ENCODE measurements around the gene FRMD4A.

DNA sequence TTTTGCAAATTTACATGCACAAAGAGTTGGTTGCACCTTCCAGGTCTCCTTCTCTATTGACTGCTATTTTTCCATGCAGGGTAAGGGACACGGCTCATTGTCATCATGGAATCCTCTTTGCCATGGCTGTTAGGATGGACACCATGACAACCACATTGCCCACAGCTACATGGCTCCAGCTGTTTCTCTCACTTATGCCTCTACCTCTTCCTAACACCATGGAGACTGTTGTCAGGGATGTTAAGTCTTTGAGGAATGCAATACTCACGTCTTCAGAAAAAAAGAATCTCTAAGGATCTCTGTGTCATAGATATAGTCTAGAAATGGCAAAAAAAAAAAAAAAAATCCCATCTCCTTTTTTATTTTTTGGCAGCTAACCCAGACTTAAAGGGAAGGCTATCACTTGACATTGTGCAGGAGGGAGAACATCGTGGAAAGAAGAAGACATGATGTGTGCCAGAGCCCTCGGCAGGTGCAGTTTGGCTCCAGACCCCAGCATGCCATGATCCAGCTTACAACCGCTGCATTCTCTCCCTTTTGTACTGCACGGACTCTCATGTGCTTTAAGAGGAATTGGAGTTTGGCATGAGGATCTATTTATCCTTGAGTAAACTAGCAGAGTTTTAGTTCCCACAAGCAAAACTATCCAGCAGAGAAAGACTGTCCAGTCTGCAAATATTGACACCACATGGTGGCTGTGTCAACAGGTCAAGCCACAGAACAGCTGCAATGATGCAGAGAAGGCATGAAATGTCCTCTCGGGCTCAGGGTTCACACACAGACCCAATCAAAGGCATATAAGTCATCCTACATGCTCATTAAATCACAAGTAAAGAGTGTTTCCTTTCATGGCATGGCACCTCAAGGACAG, 70.8 kb downstream of the FRMD4A start:
- TF ChIP-seq, protein P1, sequence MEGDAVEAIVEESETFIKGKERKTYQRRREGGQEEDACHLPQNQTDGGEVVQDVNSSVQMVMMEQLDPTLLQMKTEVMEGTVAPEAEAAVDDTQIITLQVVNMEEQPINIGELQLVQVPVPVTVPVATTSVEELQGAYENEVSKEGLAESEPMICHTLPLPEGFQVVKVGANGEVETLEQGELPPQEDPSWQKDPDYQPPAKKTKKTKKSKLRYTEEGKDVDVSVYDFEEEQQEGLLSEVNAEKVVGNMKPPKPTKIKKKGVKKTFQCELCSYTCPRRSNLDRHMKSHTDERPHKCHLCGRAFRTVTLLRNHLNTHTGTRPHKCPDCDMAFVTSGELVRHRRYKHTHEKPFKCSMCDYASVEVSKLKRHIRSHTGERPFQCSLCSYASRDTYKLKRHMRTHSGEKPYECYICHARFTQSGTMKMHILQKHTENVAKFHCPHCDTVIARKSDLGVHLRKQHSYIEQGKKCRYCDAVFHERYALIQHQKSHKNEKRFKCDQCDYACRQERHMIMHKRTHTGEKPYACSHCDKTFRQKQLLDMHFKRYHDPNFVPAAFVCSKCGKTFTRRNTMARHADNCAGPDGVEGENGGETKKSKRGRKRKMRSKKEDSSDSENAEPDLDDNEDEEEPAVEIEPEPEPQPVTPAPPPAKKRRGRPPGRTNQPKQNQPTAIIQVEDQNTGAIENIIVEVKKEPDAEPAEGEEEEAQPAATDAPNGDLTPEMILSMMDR (conservative IDR thresholded peaks at IDR 0.05 in 1 of 2, IDR thresholded peaks at IDR 0.05 in 1 of 2; ENCODE audit: extremely low read depth in 1 of 2, insufficient read depth in 1 of 2, low read depth in 1 of 2, low read length in 2 of 2): no peak
- no peak for TF ChIP-seq EZH2 (IDR thresholded peaks at IDR 0.05; ENCODE audit: borderline replicate concordance, low read length)
